Stimulated activated CD8-positive, alpha-beta memory T cell treated with anti-CD3 and anti-CD28 coated beads, Interleukin-4, amount 100 ng/mL, for 4 hours (primary cell): ENCODE data around the gene ATP13A4.

Source experiments
- DNase-seq, 2 donors: peaks; one replicate each; pipeline ENCODE4 v3.0.0-alpha.2; 2020; ENCODE audit warnings: low read depth in 2 of 2, low spot score in 1 of 2

The ATP13A4 gene

DNA sequence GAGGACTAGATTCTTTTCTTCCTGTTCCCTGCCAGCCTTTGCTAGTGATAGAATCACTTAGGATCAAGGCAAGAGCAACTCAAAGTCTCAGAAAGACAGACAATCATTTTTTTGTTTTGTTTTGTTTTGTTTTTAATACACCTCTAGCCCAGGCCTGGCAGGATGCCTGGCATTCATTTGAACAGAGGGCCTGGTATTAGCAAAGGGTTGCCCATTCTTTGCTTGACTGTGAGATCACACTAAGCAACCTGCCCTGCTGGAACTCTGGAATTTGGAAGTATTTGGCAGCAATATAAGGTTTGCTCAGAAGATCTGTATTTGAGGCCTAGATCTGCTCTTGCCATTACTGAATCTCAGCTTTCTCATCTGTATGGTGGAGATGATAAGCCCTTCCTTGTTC lies 154.4 kb downstream of the ATP13A4 start:
- DNase-seq: no peak

DNA sequence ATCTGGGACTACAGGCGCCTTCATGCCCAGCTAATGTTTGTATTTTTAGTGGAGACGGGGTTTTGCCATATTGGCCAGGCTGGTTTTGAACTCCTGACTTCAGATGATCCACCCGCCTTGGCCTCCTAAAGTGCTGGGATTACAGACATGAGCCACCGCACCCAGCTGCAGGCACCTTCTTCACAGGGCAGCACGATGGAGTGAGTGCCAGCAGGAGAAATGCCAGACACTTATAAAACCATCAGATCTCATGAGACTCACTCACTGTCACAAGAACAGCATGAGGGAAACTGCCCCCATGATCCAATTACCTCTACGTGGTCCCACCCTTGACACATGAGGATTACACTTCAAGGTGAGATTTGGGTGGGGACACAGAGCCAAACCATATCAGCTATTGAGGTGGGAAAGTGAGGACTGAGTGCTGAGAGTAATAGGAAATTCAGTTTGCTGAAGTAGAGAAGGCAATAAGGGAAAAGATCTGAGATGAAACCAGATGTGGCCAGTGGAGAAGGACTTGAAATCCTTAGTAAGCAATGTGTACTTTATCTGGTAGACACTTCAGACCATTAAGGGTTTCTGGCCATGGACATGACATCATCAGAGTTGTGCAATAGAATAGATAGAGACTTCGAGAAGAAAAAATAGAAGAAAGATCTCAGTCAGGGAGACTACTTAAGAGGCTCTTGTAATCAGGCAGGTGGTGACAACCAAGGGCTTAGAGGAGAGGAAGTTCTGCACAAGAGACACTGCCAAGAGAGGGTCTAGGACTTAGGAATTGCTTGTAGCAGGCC lies 158.0 kb downstream of the ATP13A4 start:
- no peak for DNase-seq

DNA sequence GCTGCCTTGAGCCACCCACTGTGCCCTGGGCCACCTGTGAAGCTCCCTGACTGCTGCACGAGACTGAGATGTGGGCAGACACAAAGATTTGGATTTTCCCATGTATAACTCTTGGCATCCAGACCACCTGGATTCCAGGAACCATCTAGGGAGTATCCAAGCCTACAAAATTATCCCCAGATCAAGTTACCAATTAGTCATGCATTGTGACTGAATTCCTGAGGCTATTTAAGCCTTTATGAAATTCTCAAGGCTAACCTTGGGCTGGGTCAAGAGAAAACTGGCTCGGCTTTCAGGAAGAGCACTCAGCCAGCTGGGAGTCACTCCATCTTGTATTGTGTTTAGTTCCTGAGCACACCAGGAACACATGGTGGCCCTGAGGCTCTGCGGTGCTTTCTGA lies 162.8 kb downstream of the ATP13A4 start:
- no peak for DNase-seq

DNA sequence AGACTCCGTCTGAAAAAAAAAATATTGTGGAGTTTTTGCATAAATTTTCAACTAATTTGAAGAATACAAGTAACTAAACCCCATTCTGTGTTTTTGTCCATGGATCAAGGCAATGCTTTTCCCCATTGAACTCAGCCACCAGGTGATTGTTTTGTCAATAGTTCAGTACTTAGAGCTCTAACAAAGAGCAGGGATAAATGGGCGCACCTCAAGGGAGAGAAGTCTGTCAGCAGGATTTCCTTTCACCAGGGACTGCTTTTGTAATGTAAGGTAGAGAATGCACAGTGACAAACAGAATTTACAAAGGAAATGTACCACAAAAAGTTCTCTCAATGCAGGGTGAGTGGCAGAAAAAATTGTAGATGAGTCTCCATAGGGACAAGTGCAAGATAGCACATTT lies 165.4 kb downstream of the ATP13A4 start:
- DNase-seq: no peak

DNA sequence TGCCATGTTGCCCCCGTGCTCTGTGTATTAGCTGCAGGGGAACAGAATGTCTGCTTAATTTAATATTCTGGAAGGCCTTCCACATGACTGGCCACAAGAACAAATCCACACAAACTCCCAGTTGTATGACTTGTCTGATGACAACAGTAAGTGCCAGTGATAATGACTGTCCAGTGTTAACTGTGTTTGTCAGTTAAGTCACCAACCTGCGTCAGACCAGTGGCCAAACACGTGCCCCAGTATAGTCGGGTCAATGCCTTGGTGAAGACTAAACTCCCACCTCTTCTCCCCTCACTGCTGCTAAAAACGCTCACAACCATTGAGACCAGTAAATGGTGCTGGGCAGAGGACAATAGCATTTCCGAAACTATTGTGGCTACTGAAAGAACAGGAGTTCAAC lies 166.3 kb downstream of the ATP13A4 start:
- no peak for DNase-seq

DNA sequence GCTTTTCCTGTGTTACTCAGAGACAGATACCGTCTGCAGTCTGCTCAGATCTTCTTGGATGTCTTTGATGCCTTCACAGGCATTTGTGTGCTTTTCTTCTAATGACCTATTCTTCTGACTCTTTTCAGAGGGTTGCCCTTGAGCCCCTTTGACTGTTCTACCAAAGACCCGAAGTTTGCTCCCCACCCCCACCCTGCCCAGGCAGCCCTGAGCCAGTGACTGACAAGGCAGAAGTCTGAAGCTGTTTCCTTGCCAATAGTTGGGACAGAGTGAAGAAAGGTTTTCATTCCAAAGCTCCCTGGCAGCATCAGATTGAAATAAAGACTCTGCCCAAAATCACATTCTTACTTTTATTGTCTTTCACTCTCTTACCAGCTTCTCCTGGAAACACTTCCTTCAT lies 167.1 kb downstream of the ATP13A4 start:
- no peak for DNase-seq

DNA sequence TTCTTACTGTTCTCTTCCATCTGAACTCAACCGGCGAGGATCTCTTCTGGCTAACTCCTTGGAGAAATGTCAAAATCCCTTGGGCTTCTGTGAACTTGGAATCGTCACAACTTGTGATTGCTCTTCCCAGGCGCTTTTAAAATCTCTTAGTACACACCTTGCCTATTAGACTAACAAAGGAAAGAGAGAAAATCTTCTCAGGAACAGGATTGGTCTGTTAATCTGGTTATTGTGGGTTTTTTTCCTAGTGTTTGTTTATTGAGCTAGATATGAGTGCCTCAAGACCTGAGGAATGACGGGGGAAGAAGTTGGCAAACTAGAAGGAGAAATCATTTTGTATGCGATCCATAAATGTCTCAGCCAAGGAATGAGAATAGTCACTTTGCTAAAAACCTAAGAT lies 176.0 kb downstream of the ATP13A4 start, which contains the start of gene ATP13A5:
ATP13A5 (minus strand) TSS at position 48 of the 400 bp plus-strand sequence; CDS start at position 20, 28 bp downstream.
- no peak for DNase-seq

DNA sequence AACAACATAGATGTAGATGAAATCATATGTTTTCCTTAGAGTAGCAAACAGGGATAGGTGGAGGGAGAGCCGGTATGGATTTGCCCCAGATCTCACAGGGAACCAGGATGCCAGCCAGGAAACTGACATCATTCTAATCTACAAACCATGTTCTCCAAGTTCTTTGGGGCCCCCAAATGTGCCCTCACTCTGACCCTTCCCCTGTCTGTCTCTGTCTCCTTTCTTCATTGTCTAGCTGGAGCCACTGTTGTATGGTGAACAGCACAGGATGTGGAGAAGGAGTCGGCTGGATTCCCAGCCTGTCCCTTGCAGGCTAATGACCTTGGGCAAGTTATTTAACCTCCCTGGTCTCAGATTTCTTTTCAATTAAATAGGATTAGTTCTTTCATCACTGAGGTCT lies 177.1 kb downstream of the ATP13A4 start:
- DNase-seq: no peak

DNA sequence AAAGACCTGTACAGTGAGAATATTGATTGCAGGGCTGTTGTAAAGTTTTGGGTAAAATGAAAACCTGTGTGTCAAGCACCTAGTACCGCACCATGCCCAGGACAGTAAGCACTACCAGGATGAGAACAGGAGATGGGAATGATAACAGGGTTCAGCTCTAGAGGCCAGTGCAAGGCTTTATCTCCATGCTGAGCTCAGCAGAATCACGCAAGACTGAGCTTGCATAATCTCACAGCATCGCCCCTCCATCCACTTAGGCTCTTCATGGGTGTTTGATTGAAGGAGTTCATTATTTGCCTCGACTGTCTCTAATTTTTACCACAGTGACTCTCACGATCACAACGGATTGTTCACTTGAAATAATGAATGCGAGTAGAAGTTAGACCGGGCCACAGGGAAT lies 179.1 kb downstream of the ATP13A4 start:
- no peak for DNase-seq

DNA sequence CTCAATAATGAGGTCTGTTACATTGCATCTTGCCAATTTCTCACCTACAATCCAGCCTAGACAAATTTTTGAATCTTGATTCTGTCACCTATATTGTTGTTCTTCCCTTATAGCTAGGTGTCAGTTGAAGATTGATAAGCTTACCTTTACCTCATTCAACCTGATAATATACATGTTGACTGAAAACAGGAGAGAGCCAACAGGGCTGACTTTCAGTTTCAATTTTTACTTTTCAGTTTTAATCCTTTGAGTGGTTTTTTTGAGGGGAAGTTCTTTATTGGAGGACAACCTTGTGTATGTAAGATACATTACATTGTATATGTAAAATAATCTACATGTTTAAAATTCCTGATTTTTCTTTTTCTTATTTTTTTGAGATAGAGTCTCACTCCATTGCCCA lies 181.9 kb downstream of the ATP13A4 start:
- DNase-seq: no peak

DNA sequence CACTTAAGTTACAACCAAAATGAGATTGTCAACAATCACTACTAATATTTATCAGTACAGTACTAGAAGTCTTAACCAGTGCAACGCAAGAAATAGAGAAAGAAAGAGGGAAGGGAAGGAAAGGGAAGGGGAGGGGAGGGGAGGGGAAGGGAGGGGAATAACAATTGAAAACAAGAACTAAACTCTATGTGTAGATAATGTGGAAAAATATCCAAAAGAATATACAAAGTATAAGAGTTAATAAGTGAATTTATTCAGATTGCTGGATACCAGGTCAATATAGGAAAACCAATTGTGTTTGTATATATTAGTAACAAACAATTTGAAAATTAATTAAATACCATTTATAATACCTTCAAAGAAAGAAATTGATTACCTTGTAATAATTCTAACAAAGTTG lies 186.8 kb downstream of the ATP13A4 start:
- DNase-seq: no peak

DNA sequence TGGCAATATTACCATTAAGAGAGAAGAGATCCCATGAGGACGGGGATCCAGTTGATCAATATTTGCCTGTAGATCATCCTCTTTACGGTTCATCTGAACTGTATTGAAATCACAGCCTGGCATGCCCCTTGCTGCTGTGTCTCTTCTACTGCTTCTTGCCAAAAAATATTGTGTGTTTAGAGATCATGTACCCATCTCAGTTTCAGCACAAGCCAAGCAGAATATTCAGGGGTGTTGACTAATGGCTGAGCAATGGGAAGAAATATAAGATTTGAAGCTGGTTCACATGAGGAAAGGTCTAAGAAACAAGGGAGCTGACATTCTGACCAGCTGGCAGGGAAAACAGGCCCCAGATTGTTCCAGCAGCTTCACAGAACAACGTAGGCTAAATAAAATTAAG lies 197.4 kb downstream of the ATP13A4 start:
- no peak for DNase-seq

DNA sequence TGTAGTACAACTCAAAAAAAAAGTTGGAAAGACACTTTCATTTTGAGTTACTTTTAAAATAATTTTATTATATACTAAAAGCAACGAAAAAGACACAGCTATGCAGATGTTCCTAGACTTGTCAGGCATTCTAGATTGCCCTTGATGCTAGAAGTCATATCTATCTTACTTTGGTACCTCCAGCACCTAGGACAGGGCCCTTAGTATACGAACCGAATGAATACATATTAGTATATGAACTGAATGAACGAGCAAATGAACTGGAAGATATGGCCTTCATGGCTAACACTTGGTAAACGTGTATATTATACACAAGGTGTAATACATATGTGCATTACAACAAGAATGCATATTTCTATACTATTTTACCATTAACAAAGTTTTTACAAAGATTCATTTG lies 200.3 kb downstream of the ATP13A4 start:
- DNase-seq: no peak
